ENCODE measurements around the gene GDI1.
"Not testable (repeated sequence)": the region's sequence is repeated elsewhere in the genome, so short reads cannot be mapped to it uniquely, and the experiment has no call there.

The GDI1 gene

DNA sequence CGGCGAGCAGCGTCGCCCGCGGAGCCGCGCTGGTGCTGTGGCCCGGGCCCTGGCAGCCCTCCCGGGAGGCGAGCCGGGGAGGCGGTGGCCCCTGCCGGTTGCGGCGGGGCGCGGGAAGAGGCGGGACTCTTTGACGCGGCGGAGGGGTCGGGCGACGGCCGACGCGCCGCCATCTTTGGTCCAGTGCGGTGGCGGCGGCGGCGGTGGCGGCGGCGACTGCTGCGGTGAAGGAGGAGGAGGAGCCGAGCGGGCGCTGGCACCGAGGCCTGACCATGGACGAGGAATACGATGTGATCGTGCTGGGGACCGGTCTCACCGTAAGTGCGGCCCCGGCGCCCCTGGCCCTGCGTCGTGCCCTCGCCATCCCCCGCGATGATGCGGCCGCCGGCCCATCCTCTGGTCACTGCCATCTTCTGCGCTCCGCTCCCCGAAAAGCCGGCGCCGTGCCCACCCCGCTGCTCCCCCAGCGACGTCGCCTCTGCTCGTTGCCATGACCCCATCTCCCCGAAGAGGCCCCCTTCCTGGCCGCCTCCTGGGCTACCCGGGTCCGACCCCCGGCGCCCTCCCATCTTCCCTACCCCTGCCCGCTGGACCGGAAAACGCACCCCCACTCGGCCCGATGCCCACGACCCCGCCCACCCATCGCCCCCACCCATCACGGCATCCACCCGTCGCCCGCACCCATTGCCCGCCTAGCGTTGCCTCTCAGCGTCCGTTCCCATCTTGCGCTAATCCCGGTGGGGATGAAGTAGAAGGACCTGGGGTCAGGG is at the start of gene GDI1:
Gene GDI1, plus strand, starts transcription at position 172 of the 770 bp plus-strand sequence. Its CDS starts 101 bp downstream, at position 273.
- no peak for DNase-seq (ENCODE audit: low read depth in 2 of 2)

DNA sequence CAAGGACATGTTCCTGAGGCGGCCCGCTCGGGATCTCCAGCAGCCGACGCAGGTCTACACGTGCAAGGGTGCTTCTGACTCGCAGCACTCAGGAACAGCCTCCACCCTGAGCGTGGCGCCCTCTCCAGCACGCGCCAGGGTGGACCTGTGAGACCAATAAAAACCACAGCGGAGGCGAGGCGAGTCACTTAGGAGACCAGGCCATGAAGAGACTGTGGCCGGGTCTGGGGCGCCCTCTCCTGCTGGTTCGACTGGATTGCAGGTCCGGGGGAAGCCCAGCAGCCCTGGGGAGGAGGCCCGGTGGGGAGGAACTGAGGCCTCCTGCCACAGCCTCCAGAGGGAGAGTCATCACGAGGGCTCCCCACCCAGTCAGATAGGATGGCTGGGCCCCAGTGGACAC is 48.9 kb upstream of the GDI1 start:
- DNase-seq (ENCODE audit: low read depth in 2 of 2), result not testable (repeated sequence)

DNA sequence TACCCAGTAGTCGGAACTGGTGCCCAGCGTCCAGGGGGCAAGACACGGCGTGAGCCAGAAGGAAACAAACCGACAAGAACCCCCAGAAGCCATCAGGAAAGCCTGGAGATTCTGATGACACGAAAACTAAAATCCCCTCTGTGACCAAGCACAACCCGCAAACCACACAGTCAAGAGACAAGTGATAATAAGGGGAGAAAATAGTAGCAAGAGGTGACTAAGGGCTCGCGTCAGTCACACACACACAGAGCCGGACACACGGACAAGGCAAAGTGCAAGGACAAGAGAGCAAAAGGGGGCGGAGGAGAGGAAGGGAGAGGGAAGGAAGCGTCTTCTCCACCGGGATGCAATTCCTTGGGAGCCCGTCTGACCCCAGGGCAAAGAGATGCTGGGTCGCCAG is 48.3 kb upstream of the GDI1 start:
- not testable (repeated sequence) for DNase-seq (ENCODE audit: low read depth in 2 of 2)

DNA sequence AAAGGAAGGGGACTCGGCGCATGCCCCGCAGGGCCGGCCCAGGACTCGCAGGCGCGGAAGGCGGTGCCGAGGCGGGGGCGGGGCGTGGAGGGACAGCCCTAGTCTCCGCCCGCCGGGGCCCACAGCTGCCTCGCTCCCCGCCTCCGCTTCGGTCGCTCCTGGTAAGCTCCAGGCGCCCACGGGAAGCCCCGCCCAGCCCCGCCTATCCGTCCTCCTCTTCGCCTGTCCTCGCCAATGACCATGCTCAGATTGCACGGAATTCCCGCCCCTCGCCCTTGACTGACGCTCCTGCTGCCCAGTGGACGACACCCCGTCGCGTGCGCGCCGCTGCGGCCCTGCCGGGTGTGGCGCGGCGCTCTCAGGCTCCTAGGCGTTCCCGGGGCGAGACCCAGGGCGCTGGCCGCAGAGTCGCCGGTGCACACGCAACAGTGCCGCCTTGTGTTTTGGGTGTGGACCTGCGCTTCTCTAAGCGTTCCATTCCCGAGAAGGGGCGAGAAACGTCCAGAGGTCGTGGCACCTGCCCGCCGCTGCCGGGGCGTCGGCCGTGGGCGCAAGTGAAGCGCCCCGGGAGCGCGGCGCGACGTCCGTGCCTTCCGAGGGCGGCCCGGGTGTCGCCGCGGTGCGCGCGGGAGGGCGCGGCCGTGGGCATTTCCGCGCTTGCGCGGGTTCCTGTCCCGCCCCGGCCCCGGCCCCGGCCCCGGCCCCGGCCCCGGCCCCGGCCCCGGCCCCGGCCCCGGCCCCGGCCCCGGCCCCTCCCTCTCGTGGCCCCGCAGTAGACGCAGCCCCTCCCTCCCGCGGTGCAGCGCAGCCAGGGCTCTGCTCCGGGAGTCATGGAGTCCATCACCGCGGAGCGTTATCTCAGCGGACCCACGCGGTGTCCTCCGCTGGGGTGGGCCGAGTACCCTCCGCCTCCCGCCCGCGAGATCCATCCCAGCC is 46.9 kb upstream of the GDI1 start:
- DNase-seq (ENCODE audit: low read depth in 2 of 2), result not testable (repeated sequence)

DNA sequence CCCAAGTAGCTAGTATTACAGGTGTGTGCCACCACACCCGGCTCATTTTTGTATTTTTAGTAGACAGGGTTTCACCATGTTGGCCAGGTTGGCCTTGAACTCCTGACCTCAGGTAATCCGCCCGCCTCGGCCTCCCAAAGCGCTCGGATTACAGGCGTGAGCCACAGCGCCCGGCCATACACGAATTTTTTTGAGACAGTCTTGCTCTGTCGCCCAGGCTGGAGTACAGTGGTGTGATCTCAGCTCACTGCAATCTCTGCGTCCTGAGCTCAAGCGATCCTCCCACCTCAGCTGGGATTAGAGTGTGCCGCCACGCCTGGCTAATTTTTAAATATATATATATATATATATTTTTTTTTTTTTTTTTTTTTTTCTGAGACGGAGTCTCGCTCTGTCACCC is 40.6 kb upstream of the GDI1 start:
- DNase-seq (ENCODE audit: low read depth in 2 of 2), result not testable (repeated sequence)

DNA sequence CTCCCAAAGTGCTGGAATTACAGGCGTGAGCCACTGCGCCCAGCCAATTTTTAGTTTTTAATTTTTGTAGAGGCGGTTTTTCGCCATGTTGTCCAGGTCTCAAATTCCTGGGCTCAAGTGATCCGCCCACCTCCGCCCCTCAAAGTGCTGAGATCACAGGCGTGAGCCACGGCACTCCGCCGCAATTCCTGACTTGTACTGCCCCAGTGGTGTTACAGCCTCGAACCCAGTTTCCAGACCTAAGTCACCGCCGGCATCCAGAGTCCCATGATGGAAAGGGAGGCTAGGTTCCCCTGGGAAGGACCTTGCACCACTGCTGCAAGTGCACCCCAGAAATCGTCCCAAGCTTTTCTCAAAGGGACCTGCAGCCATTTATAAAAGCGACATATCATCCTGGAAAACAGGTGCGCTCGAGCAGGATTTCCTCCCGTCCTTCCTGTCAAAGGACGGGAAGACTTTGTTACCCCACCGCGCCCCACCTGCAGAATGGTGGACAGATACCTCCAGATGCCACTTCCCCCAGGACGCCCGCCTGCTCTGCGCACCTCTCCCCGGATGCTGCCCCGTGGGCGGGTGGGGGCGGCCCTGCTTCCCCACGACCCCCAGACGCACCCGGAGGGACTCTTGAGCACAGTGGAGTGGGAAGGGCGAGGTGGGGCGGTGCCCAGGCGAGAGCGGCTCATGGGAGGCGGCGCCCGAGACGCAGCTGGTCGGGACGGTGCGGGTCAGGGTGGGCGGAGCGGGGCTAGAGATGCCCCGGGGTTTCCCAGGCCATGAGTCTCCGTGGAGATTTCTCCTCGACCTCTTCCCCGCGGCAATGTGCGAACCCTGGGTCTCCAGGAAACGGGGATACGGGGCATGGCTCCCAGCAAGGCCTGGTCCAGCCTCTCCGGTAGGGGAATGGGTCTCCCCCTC is 39.7 kb upstream of the GDI1 start:
- DNase-seq (ENCODE audit: low read depth in 2 of 2), result peak; percentile 41 to 58

DNA sequence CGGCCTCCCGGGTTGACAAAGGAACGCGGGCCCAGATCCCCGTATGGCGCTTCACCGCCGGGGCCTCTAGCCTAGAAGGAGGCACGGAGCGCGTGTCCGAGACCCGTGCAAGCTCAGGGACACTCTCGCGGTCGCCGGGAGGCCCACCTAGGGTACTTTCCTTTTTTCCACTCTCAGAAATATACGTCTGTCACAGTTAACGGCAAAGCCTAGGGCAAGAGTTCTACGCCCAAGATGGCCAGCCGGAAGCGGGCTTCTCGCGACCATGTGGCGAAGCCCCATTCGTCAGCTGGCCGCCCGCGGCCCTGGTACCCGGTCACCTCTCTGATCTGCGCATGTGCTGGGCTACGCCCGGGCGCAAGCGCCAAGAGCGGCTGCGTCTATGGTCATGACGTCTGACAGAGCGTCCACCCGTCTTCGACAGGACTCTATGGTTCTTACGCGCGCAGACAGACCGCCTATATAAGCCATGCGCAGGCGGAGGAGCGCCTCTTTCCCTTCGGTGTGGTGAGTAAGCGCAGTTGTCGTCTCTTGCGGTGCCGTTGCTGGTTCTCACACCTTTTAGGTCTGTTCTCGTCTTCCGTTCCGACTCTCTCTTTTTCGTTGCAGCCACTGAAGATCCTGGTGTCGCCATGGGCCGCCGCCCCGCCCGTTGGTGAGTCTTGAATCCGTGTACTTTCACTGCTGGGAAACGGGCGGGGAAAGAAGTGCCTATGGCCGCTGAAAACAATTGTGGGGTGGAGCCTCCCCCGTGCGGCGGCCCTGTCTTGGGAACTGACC is 38.9 kb upstream of the GDI1 start, which contains the start of gene RPL10:
Gene RPL10, plus strand, starts transcription at position 490 of the 780 bp plus-strand sequence. Its CDS starts 143 bp downstream, at position 633.
- DNase-seq (ENCODE audit: low read depth in 2 of 2), result peak; percentile 85 to 89

DNA sequence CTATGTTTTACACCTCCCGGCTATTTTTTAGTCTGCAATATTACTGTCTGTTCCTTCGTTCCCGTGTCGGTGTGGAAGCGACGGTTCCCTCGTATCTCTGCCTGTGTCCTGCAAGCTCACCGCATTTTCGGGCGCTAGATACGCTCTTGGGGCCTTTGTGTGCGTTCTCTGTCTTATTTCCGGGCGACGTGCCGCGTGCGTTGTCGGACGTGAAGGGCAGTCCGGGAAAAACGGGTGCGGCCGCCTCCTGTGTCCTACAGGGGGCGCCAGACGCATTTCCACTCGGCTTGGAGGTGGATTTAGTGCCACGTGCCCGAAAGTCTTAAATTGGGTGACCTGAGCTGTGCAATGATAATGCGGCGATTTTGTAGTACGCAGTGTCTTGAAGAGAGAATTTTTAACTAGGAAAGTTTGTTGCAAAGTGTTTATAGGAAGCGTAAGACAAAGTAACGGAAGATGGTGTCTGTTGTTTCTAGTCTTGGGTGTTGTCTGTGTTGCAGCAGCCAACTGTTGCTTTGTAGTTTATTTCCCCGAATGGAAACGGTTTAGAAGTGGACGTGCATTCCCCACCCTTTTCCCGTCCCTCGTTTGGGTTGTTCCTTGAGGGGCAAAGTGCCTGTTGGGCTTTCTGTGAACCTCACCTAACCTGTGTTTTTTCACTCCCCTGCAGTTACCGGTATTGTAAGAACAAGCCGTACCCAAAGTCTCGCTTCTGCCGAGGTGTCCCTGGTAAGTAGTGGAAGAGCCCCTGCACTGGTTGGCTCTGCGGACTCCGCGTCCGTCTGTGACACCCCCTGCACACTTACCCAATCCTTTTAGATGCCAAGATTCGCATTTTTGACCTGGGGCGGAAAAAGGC is 38.1 kb upstream of the GDI1 start:
- DNase-seq (ENCODE audit: low read depth in 2 of 2), result peak; percentile 66 to 70

DNA sequence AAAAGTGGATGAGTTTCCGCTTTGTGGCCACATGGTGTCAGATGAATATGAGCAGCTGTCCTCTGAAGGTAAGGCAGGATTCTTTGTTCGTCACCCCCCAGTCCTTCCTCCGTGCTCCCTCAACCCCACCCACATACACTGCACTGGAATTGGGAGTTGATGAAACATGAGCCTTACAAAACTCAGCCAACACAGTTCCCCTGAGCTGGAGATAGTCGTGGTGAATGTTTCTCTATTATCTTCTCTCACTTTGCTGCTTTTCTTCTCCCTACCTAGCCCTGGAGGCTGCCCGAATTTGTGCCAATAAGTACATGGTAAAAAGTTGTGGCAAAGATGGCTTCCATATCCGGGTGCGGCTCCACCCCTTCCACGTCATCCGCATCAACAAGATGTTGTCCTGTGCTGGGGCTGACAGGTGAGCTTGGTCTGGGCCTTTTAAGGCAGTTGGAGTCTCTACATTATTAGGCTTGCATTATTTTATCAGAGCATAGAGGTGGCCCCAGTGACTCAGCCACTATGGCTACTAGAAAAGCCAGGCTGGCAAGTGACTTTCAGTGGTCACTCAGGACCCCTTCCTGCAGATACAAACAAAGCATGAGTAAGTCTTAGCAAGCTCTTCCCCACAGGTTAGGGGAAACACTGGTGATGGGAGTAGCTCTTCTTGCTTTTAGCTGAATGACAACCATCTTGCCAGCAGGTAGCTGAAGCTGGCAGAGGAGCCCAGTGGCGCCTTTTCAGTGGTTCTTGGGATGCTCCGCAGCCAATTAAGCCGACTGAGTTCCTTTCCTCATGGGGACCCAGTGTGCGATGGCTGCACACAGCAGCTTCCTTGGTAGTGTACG is 37.2 kb upstream of the GDI1 start:
- DNase-seq (ENCODE audit: low read depth in 2 of 2), result no peak

DNA sequence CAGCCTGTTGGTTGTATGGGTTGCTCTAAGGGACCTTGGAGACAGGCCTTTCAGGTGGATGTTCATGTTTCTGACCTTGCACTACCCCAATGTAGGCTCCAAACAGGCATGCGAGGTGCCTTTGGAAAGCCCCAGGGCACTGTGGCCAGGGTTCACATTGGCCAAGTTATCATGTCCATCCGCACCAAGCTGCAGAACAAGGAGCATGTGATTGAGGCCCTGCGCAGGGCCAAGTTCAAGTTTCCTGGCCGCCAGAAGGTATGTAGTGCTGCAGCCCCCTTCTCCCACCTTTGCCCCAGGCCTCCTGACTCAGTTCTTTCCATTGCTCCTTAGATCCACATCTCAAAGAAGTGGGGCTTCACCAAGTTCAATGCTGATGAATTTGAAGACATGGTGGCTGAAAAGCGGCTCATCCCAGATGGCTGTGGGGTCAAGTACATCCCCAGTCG is 36.6 kb upstream of the GDI1 start:
- DNase-seq (ENCODE audit: low read depth in 2 of 2), result not testable (repeated sequence)

DNA sequence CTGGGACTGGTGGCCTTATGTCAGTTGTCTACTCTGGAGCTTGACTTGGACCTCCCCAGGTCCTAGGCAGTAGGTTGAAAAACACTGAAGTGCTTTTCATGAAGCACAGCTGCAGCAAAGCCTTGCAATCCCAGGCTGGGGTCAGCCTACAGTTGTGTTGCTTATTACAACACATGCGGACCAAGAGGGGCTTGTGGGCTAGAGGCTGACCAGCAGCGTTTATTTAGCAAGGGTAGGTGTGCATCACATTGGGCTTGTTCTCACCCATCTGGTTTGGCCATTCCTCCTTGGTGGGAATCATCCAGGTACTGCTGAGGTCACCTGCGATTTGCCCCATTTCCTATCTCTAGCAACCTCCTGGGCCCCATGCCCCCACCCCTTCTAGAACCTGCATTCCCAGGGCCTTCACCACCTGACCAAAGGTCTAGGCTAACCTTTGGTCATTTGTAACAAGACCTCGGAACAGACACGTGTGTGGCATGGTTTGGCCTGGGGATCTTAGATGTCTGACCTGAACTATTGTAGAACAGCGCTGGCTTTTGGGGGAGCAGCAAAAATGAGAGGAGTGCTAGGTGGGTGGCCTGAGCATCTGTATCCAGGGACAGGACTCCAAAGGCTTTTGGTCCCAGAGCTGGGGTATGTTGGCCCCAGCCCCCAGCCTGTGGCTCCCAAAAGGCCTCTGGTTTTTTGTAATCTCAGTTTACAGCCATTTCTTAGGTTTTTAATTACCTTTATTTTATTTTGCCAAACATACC is 35.7 kb upstream of the GDI1 start:
- no peak for DNase-seq (ENCODE audit: low read depth in 2 of 2)

DNA sequence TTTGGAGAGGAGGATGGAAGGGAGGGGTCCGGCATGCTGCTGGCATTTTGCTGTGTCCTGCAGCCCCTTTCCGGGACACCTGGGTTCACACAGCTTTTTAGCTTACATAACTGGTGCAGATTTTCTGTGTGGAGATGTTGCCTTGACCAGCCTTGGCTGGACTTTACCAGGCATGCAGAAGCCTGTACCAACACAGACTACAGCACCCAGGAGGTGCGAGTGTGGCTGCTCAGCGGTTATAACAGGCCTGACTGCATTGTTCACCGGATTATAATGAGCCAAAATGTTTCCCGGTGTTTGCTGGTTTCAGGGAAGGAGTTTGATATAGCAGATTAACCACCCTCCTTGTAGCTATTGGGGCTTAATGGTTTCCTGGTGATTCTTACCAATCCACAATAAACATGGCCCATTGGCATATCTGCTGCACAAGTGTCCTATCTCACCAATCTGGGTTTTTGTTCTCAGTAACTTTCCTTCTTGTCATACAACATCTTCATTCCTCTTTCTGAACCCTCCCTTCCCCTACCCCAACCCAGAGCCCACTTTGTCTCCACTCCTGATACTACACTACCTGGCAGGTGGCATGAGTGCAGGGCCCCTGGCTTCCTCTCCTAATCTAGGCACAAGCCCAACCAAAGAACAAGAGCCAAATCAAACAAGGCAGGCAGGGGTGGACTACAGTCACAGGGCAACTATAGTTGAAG is 34.9 kb upstream of the GDI1 start:
- no peak for DNase-seq (ENCODE audit: low read depth in 2 of 2)

DNA sequence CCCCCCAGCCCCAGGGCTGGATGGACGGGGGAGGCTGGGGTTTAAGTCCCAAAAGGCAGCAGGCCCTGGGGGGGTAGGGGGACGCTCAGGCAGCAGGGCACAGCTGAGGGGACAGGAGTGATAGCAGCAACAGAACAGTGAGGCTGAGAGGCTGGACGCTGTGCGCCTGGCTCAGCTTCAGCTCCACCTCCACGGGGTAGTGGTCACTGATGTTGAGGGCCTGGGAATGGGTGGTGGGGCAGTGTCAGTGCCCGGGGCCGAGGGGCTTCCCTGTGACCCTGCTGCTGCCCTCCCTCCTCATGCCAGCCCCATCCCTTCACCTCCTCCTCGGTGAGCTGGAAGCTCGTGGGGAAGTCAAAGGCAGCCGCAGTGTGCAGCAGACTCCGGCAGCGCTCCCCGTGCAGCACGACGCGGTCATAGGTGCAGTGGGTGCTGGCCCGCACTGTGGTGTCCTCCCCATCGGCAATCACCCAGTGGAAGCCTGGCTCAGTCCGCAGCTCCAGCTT is 34.3 kb upstream of the GDI1 start:
- DNase-seq (ENCODE audit: low read depth in 2 of 2), result no peak

DNA sequence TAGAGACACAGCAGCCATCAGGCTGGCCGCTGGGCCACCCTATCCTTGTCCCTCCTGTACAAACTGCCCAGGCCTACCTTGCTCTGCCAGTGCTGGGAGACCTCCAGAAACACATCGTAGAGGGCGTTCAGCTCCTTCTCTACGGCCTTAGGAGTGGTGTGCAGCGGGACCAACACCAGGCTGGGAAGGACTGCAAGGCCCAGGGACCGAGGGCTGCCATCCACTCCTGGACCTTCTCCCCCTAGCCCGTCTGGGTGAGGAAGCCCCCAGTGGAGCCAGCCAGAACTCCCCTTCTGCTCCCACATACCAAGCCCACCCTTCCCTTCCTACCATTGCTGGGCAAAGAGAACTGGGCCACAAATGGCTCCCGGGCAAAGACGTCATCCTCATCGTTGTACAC is 33.8 kb upstream of the GDI1 start:
- DNase-seq (ENCODE audit: low read depth in 2 of 2), result no peak

DNA sequence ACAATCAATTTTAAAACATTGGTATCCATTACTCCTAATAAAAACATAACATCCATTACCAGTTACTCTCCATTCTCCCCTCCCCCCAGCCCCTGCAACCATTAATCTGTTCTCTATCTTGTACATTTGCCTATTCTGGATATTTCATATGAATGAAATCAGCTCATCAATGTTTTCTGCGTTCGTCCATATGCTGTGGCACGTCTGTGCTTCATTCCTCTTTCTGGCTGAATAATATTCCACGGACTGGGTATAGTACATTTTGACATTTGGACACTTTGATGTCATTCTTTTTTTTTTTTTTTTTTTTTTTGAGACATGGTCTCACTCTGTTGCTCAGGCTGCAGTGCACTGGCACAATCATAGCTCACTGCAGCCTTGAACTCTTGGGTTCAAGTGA is 33.1 kb upstream of the GDI1 start:
- DNase-seq (ENCODE audit: low read depth in 2 of 2), result no peak

DNA sequence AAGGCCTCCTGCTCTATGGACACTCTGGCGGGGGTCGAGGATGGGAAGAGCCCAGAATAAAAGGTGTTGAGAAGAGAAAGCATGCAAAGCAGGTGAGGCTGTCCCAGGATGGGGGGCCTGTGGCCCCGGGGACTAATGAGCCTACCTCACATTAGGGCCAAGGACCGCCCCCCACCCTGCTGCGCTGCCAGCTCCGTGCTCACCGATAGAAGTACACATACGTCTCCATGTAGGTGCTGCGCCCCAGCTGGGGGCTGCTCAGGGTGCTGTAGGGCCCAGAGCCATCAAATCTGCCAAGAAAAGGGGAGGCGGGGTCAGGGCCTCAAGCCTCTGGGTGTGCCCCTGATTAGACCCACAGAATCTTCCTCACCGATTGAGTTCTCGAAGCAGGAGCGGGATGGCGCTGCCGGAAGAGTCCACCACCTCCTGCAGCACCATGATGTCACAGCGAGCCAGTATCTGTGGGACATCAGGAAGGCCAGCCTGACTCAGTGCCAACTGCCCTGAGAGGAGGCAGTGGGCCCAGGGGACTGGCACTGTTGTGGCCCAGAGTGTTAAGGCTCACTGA is 32.2 kb upstream of the GDI1 start:
- no peak for DNase-seq (ENCODE audit: low read depth in 2 of 2)
